Measurements from ENCODE around the gene PEMT.

DNA sequence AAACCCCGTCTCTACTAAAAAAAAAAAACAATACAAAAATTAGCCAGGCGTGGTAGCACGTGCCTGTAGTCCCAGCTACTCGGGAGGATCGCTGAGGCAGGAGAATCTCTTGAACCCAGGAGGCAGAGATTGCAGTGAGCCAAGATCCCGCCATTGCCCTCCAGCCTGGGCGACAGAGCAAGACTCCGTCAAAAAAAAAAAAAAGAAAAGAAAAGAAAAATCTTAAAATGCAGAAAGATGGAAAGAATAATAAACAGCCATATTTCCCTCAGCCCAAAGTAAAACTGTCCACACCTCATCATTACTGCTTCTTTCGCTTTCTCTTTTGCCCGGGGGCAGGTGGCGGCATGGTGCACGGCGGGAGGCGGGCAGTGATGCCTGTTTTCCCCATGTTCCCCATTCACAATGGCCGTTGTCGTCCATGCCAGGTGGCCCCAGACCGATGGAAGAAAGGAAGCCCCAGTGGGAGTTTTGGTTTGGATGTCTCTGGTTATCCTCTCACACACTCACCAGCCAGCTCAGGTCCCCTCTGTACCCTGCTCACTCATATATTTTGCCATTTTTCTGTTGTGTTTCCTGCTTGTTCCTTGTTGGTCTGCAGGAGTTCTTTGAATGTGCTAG, 37.0 kb upstream of the PEMT start:
- TF ChIP-seq, protein P1, sequence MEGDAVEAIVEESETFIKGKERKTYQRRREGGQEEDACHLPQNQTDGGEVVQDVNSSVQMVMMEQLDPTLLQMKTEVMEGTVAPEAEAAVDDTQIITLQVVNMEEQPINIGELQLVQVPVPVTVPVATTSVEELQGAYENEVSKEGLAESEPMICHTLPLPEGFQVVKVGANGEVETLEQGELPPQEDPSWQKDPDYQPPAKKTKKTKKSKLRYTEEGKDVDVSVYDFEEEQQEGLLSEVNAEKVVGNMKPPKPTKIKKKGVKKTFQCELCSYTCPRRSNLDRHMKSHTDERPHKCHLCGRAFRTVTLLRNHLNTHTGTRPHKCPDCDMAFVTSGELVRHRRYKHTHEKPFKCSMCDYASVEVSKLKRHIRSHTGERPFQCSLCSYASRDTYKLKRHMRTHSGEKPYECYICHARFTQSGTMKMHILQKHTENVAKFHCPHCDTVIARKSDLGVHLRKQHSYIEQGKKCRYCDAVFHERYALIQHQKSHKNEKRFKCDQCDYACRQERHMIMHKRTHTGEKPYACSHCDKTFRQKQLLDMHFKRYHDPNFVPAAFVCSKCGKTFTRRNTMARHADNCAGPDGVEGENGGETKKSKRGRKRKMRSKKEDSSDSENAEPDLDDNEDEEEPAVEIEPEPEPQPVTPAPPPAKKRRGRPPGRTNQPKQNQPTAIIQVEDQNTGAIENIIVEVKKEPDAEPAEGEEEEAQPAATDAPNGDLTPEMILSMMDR (IDR thresholded peaks at IDR 0.05) = no peak
- no peak for TF ChIP-seq POLR2A (IDR thresholded peaks at IDR 0.05)
